ENCODE data around the gene SPIRE1. TPM values are rescaled to one million over a fixed set of nuclear protein-coding genes. Genes with fewer than 3 reads are reported as not detected.

Gene SPIRE1
- total RNA-seq, 2 experiments from 2014 or later = 0.19 to 2.4 TPM

- CTCF ChIA-PET (ENCODE audit: unreplicated experiment) = no interaction called here
- intact Hi-C loops (cut with micrococcal nuclease; ENCODE audit: unreplicated experiment) = loop anchor here (1.0 kb wide), 1 partner anchor 244 kb away; no protein-coding TSS in a partner anchor
- POLR2A ChIA-PET = interaction anchor here (0.8 to 1.2 kb wide), 3 partner anchors 12 to 1688 kb away, joined by 3 read pairs; no protein-coding TSS in a partner anchor
- Histone ChIP-seq H3K4me3 (ENCODE audit: low read depth, low read length, poor library complexity, severe bottlenecking) (peak overlapping the region; percentile 92), H2AFZ (ENCODE audit: low read length) (peak overlapping the region; percentile 77; the same call in 1 of the 2 replicates), H3K36me3 (ENCODE audit: insufficient read depth, low read length) (peaks cover 64% of the 10 kb centered on the region), H3K9me2 (ENCODE audit: insufficient read depth, low read length) (no peaks in the 10 kb centered on the region), H3K4me1 (ENCODE audit: insufficient read depth, low read length, poor library complexity, severe bottlenecking) (peaks cover 34% of the 10 kb centered on the region), H3K9me3 (ENCODE audit: low read length) (no peaks in the 10 kb centered on the region), H3K79me2 (ENCODE audit: insufficient read depth, low read depth, low read length) (peaks cover 71% of the 10 kb centered on the region), H3K27ac (ENCODE audit: low read depth, low read length, poor library complexity, severe bottlenecking) (peak overlapping the region; percentile 79), H3K4me2 (ENCODE audit: low read length) (peak overlapping the region; percentile 99), H4K20me1 (ENCODE audit: insufficient read depth, low read length) (peaks cover 15% of the 10 kb centered on the region; the same call in 1 of the 2 replicates)
- DNase-seq (ENCODE audit: low spot score) = no peak
- TF ChIP-seq, protein P1, sequence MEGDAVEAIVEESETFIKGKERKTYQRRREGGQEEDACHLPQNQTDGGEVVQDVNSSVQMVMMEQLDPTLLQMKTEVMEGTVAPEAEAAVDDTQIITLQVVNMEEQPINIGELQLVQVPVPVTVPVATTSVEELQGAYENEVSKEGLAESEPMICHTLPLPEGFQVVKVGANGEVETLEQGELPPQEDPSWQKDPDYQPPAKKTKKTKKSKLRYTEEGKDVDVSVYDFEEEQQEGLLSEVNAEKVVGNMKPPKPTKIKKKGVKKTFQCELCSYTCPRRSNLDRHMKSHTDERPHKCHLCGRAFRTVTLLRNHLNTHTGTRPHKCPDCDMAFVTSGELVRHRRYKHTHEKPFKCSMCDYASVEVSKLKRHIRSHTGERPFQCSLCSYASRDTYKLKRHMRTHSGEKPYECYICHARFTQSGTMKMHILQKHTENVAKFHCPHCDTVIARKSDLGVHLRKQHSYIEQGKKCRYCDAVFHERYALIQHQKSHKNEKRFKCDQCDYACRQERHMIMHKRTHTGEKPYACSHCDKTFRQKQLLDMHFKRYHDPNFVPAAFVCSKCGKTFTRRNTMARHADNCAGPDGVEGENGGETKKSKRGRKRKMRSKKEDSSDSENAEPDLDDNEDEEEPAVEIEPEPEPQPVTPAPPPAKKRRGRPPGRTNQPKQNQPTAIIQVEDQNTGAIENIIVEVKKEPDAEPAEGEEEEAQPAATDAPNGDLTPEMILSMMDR (conservative IDR thresholded peaks at IDR 0.05; ENCODE audit: low read length) = no peak
- no peak for TF ChIP-seq EZH2phosphoT487 (IDR thresholded peaks at IDR 0.05; ENCODE audit: borderline replicate concordance, low read depth, low read length)
- BruUV-seq (replicated peaks) = TSS peak; percentile 83
These were observed 45.2 kb upstream of the SPIRE1 start for GRCh38 chr18:12703096-12703567.

GRCh38 chr18:12702221-12703095 is 44.6 kb upstream of the SPIRE1 start, which contains the start of the genes CEP76 and PSMG2:
Gene CEP76 (minus strand): TSS chr18:12702723. CDS start chr18:12702548, 175 bp downstream.
Gene PSMG2 (plus strand): TSS chr18:12703042. CDS start chr18:12703108, 66 bp downstream.
- ChIA-PET CTCF (ENCODE audit: unreplicated experiment) (no interaction called here), POLR2A (interaction anchor here (0.6 to 1.9 kb wide), 7 partner anchors 11 to 1687 kb away, joined by 3 to 5 read pairs (median 3); partner anchors contain the start of gene CEP192)
- DNase-seq (ENCODE audit: low spot score) = peak; percentile 92
- Histone ChIP-seq H3K9me3 (ENCODE audit: low read length) (no peaks in the 10 kb centered on the region), H3K79me2 (ENCODE audit: insufficient read depth, low read depth, low read length) (peaks cover 71% of the 10 kb centered on the region), H2AFZ (ENCODE audit: low read length) (peak within 1 kb of the TSS; percentile 77), H3K4me3 (ENCODE audit: low read depth, low read length, poor library complexity, severe bottlenecking) (peak within 1 kb of the TSS; percentile 92), H4K20me1 (ENCODE audit: insufficient read depth, low read length) (peaks cover 15% of the 10 kb centered on the region; the same call in 1 of the 2 replicates), H3K9me2 (ENCODE audit: insufficient read depth, low read length) (no peaks in the 10 kb centered on the region), H3K27ac (ENCODE audit: low read depth, low read length, poor library complexity, severe bottlenecking) (peak within 1 kb of the TSS; percentile 79), H3K4me2 (ENCODE audit: low read length) (peak within 1 kb of the TSS; percentile 99), H3K36me3 (ENCODE audit: insufficient read depth, low read length) (peaks cover 63% of the 10 kb centered on the region), H3K4me1 (ENCODE audit: insufficient read depth, low read length, poor library complexity, severe bottlenecking) (peaks cover 34% of the 10 kb centered on the region)
- TF ChIP-seq EZH2phosphoT487 (IDR thresholded peaks at IDR 0.05; ENCODE audit: borderline replicate concordance, low read depth, low read length) = no peak
- TF ChIP-seq, protein P1 (conservative IDR thresholded peaks at IDR 0.05; ENCODE audit: low read length) = no peak
- no TSS peak for BruUV-seq (replicated peaks)
- intact Hi-C loops (cut with micrococcal nuclease; ENCODE audit: unreplicated experiment) = loop anchor here (1.0 kb wide), 2 partner anchors 245 to 295 kb away; partner anchors contain the start of gene PRELID3A
